22Rv1 (cell line): ENCODE measurements around the gene RIC3.

Experiments
- H3K27ac ChIP-seq: fragments of 450-650 bp; 2 replicates; pipeline ENCODE4 v1.5.1; 2017
- ZFX ChIP-seq: fragments of 450-650 bp; IDR thresholded peaks from 2 replicates; pipeline ENCODE4 v1.6.1; 2017; ENCODE audit warnings: antibody characterized with exemption, borderline replicate concordance
- TF ChIP-seq, protein P1 (sequence below): fragments of 450-650 bp; IDR thresholded peaks from 2 replicates; pipeline ENCODE4 v1.5.1; 2017; ENCODE audit warnings: mild to moderate bottlenecking

The RIC3 gene

DNA sequence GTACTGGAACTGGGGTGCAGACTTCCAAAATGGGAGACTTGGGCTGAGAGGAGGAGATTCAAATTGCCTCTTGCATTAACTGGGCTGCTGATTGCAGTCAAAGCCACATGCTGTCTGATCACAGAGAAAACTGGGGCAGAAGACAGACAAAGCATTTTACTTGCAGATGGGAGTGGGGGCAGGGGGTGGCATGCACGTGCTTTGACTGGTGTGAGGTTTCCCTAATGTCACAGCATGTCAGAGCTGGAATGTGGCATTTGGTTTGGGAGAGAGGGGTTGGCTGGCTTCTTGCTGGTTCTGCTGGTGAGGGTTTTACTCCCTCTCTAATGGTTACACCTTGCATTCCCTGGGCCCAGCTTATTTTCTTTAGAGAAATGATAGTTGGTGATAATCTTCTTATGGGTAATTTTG lies 84.9 kb downstream of the RIC3 start:
- no peak for TF ChIP-seq ZFX
- TF ChIP-seq, protein P1, sequence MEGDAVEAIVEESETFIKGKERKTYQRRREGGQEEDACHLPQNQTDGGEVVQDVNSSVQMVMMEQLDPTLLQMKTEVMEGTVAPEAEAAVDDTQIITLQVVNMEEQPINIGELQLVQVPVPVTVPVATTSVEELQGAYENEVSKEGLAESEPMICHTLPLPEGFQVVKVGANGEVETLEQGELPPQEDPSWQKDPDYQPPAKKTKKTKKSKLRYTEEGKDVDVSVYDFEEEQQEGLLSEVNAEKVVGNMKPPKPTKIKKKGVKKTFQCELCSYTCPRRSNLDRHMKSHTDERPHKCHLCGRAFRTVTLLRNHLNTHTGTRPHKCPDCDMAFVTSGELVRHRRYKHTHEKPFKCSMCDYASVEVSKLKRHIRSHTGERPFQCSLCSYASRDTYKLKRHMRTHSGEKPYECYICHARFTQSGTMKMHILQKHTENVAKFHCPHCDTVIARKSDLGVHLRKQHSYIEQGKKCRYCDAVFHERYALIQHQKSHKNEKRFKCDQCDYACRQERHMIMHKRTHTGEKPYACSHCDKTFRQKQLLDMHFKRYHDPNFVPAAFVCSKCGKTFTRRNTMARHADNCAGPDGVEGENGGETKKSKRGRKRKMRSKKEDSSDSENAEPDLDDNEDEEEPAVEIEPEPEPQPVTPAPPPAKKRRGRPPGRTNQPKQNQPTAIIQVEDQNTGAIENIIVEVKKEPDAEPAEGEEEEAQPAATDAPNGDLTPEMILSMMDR: no peak

DNA sequence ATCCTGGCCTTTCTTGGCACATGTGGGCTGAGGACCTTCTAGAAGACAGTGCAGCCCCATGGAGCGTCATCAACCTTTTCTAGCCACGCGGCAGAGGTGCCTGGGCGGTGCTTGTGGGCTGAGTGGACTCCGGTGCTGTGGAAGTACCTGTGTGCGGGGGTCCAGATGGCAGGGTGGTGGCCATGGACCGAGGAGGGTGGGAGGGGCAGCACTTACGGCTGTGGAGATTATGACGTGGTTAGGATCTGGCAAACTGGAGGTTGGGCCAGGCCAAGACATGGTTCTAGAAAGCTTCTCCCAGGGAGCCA lies 85.8 kb downstream of the RIC3 start:
- H3K27ac ChIP-seq: no peak overlapping the region
- TF ChIP-seq ZFX: no peak
- TF ChIP-seq, protein P1: no peak

More for the DNA sequence above, 84.9 kb downstream of the RIC3 start:
- no peak overlapping the region for H3K27ac ChIP-seq

DNA sequence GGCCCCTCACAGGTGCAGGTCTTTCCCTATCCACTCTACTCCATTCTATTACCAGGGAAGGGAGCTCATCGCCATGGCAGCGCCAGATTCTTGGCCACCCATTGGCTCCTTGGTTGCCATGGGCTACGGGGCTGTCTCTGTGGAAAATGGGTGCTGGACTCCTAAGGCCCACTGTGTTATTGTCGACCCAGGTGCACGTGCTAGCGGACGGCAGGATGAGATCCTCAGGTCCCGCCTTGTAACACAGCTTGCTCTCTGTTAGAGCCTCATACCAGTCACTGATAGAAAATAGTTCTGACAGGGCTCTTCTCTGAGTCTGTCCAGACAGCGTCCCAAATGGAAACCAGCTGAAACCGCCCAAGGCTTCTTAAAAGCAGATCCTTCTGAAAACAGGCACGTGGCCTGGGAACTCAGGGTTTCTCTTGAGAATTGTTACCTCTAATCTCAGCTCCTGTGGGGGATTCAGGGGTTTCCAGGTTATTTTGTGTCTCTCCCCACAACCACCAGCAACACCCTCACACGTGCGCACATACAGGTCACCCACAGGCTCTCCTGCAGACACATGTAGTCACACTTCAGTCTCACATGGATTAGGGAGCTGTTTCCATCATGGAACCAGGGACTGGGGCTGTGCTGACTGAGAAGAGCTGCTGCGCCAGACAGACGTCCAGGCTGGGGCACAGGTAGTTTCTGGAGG lies 86.3 kb downstream of the RIC3 start:
- TF ChIP-seq ZFX: no peak
- TF ChIP-seq, protein P1: no peak

DNA sequence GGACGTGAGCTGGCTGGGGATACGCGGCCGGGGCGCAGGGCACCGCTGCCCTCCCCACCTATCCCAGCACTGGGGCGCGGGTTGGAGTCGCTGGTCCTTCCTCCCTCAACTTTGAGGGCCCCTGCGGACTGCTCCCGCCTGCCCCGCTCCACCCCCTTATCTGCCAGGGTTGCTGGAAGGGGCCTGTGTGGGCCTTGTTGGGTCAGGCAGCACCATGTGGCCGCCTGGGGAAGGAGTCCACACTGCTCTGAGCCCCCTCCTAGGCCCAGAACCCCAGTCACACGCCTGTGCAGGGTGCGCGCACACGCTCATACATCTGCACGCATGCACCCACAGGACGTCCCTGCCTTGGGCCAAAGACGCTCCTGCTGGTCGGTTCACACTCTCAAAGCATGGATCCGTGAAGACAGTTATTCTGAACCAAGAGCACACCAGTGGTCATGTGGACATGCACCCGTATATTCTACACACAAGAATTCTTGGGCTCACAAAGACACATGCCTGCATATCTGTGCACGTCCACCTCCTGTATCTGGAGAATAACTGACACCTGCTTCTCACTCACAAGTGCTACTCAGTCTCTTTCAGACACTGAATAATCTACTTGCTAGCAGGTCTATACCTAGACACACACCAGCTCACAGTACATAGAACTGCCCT lies 87.1 kb downstream of the RIC3 start:
- no peak overlapping the region for H3K27ac ChIP-seq
- TF ChIP-seq, protein P1: no peak
- no peak for TF ChIP-seq ZFX

More for the DNA sequence above, 86.3 kb downstream of the RIC3 start:
- H3K27ac ChIP-seq: no peak overlapping the region

DNA sequence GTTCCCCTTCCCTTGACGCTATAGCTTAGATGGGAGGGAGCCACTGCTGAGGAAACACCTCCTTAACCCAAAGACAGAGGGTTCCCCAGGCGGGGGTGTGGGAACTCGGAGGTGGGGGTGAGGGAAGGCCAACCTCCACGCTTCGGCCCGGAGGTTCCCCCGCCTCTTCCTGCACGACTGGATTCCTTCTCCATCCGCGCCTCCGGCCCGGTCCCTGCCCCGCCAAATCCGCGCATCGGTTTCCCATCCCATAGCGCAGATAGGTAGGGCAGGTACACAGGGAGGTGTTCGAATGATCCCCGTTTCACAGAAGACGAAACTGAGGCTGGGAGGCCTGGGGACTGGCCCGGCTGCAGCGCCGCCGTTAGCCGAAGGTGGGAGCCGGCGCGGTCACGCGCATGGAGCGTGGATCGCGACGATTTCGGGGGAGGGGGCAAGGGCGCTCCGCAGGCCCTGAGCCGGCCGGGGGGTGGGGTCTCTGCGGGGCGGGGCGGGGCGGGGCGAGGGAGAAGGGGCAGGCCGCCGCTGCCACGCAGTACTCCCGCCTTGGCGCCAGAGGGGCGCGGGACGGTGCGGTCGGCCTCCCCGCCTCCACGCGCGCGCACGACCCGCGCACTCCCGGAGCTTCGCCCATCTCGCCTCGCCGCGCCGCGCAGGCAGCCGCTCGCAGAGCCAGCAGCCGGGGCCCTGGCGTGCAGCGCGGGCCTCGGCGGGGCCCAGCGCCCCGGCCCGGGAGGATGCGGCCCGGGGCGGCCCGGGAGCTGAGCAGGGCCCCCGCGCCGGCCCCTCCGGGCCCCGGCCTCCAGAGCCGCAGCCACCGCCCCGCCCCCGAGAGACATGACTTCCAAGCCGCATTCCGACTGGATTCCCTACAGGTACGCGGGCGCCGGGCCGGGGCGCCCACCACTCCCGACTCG lies 87.9 kb downstream of the RIC3 start, which contains the start of gene TUB:
TUB (plus strand) TSS at position 538 of the 917 bp plus-strand sequence; CDS start at position 838, 300 bp downstream.
- no peak within 1 kb of the TSS for H3K27ac ChIP-seq
- no peak for TF ChIP-seq ZFX
- TF ChIP-seq, protein P1: no peak

DNA sequence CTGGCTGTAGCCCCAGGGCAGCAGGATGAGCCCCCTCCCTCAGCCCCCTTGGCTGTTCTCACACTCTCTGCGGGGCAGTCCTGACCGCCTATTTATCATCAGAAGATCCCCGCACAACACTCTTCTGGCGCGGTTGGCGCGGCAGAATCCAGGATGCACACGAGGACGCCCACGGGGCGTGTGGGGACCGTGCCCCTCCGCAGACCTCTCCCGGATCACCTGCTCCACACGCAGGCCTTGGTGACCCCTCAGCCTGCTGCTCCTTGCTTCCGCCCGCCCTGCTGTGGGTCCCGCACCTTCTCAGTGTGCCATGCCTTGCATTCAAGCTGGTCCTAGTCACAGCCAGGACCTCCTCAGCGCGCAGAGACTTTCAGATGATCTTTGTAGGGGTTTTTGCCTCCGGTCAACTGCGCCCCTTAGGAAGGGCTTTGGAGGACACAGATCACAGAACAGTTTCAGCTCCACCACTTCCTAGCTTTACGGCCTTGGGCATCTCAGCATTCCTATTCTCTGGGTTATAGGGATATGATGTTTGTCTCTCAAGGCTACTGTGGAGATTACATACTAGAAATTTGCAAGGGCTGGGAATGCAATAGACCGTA lies 88.7 kb downstream of the RIC3 start:
- no peak for TF ChIP-seq ZFX
- TF ChIP-seq, protein P1: no peak
- H3K27ac ChIP-seq: no peak overlapping the region
